Ovary (tissue), 9 donors: ENCODE data around the gene FAM9C. TPM values are rescaled to one million over a fixed set of nuclear protein-coding genes. Genes with fewer than 3 reads are reported as not detected.

Source experiments
- DNase-seq, 5 donors: peaks; one replicate each; pipeline ENCODE4 v3.0.0-alpha.2; 2019 to 2020
- H3K27ac ChIP-seq, 2 donors: fragments of 200-600 bp; one replicate each; pipeline versions ENCODE4 v1.5.1 to v1.8.0; 2019 to 2022
- H3K27me3 ChIP-seq: fragments of 200-600 bp; one replicate; pipeline ENCODE4 v1.8.0; 2022
- H3K36me3 ChIP-seq: fragments of 200-600 bp; sonication (generic); one replicate; pipeline ENCODE4 v1.5.1; 2019
- H3K4me1 ChIP-seq: one replicate; pipeline ENCODE4 v1.8.1; 2013; ENCODE audit warnings: mild to moderate bottlenecking, moderate library complexity; ENCODE audit not compliant: insufficient read depth
- H3K4me3 ChIP-seq: fragments of 200-600 bp; sonication (generic); one replicate; pipeline ENCODE4 v1.5.1; 2017
- H3K9me3 ChIP-seq, 2 donors: fragments of 200-600 bp in 1 of 2; sonication (generic) in 1 of 2; one replicate each; pipeline versions ENCODE4 v1.5.1 to v1.8.1; 2013 to 2019; ENCODE audit warnings: mild to moderate bottlenecking in 1 of 2, moderate library complexity in 1 of 2
- CTCF ChIP-seq, 3 donors: fragments of 450-650 bp in 2 of 3; fragments of 200-600 bp in 1 of 3; IDR thresholded peaks; one replicate each; pipeline versions ENCODE4 v1.5.1 to v1.8.0; 2016 to 2022; ENCODE audit warnings: antibody characterized with exemption in 3 of 3, mild to moderate bottlenecking in 1 of 3
- EP300 ChIP-seq: sonication (generic); formaldehyde crosslinking; IDR thresholded peaks from one replicate; pipeline ENCODE4 v1.6.1; 2017; ENCODE audit warnings: antibody characterized with exemption
- POLR2A ChIP-seq: fragments of 450-650 bp; IDR thresholded peaks from one replicate; pipeline ENCODE4 v1.6.1; 2017; ENCODE audit warnings: antibody characterized with exemption, mild to moderate bottlenecking, moderate library complexity
- WGBS, 3 donors: extraction: QIAGEN DNeasy Blood & Tissue Kit in 1 of 3; methylation state at CpG; one replicate each; pipeline versions ENCODE4 v1.1.5 to v1.1.7; 2013 to 2017; 5-methylcytosine and 5-hydroxymethylcytosine counted together
- intact Hi-C, 4 donors: fragments of 100-400 bp; cut with DNase I; formaldehyde crosslinking; loops; one replicate each; pipeline versions ENCODE4 v1.11.0 to v1.15.1; 2022 to 2023
- polyA plus RNA-seq, 2 donors: library from polyadenylated mRNA; stranded (reverse); fragments of 200-250 nt in 1 of 2; fragments of 350-450 nt in 1 of 2; fragmentation: Illumina TruSeq in 1 of 2; extraction: RNeasy Lipid Tissue Mini Kit (QIAGEN cat#74804) in 1 of 2; gene quantifications; one replicate each; pipeline ENCODE4 v1.2.3, GENCODE V29; 2013 to 2014
- total RNA-seq, 7 donors: library from RNA; depleted of rRNA in 2 of 7; stranded (reverse); fragments of >200 nt in 2 of 7; fragmentation: NEBNext Ultra II Directional in 3 of 7; extraction: Animal tissue kit (Norgen Biotek cat#: 25700) in 3 of 7; gene quantifications; one replicate each; pipeline versions ENCODE4 v1.1.0 to v1.2.4, GENCODE V29; 2016 to 2023
- donor health status: DM: no; HTN: no; CAD: no; lungs with moderate emphysema.
- donor health status: DM: no; HTN: no; CAD: no.
- donor health status: Bipolar disorder and iron deficiency.
- donor health status: DM: yes; HTN: yes; CAD: no.
- donor health status: DM: no; HTN: no; CAD: no.
- donor health status: DM: yes; HTN: yes; CAD: no.

Gene FAM9C
- total and polyA plus RNA-seq, 9 donors: 0.10 to 1.6 (median 0.87) TPM; not detected in 4

DNA sequence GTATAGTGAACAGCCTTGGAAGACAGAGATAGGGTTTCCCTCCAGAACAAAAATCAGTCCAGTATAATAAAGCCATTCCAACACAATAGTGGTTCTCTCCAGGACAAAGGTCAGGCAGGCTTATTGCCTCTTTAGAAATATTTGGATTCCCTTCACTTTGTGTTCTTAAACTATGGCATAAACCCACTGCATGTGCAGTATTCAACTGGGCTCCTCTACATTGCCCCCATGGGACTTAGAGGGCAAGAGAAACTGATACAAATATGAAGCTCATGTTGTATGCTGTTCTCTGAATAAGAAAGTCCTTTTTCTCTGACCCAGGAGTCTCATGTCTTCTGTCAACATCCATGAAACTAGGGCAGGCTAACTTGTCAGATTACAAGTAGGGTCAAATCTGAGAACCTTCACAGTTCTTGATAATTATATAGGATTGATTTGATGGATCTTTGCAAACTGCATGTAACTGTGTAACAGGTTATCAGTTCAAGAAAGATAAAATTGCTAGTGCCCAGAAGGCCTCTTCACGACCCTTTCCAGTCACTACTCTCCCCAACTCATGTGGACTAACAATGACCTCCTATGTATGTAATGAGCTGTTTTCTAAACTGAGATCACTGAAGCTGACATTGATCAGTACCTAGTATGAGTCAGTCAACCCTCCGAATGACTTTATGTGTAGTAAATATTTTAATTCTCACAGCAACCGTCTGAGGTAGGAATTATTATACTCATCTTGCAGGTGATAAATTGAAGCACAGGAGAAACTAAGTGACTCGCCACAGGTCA, 31.9 kb upstream of the FAM9C start:
- no peaks in the 10 kb centered on the region for H3K9me3 ChIP-seq
- 81 to 88% (median 86%) methylated on average over 4 of the region's 4 CpGs for WGBS, 3 donors
- no peak overlapping the region for H3K27ac ChIP-seq
- no peak for DNase-seq
- TF ChIP-seq EP300 (no peak), CTCF (IDR thresholded peaks at IDR 0.05) (no peak), POLR2A (no peak)
- H3K36me3 ChIP-seq: no peaks in the 10 kb centered on the region
- intact Hi-C loops: no loop called here
- no peaks in the 10 kb centered on the region for H3K4me1 ChIP-seq
- no peak overlapping the region for H3K4me3 ChIP-seq
- no peaks in the 10 kb centered on the region for H3K27me3 ChIP-seq

GRCh38 chrX:13074297-13075262, 30.2 kb upstream of the FAM9C start:
- intact Hi-C loops: no loop called here
- TF ChIP-seq CTCF (IDR thresholded peaks at IDR 0.05): no peak
- TF ChIP-seq POLR2A: no peak
- no peak for TF ChIP-seq EP300

DNA sequence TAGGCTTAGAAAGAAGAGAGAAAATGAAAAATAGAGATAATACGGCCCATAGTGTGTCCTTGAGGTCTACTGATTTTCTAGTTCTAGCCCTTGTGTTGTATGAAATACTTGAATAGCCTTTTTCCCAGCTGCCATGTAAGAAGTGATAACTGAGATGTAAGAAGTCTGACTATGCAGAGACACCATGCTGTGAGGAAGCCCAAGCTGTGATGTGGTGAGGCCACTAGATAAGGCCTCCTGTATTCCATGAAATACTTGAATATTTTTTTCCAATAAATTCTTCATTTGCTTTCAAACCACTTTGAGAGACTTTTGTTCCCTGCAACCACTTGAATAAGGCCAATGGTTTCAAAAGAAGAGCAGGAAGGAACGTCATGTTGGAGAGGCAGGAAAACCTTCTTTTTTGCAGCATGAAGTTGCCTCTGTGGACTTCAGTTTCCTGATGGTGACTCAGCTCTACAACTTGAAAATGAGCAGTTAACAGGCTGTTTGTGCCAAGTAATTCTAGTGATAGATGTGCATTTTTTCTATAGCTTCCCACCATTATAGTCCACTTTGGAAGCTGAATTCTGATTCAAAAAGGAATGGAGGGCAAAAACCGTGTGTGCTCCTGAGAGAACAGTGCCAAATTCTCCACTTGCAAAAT, 25.5 kb upstream of the FAM9C start:
- intact Hi-C loops: no loop called here
- no peak for DNase-seq
- no peaks in the 10 kb centered on the region for H3K36me3 ChIP-seq
- no peaks in the 10 kb centered on the region for H3K9me3 ChIP-seq
- no peak overlapping the region for H3K27ac ChIP-seq
- WGBS, 3 donors: 58 to 74% (median 69%) methylated on average over 3 of the region's 3 CpGs
- TF ChIP-seq EP300 (no peak), POLR2A (no peak), CTCF (IDR thresholded peaks at IDR 0.05) (no peak)
- no peaks in the 10 kb centered on the region for H3K27me3 ChIP-seq
- no peak overlapping the region for H3K4me3 ChIP-seq
- no peaks in the 10 kb centered on the region for H3K4me1 ChIP-seq

More at GRCh38 chrX:13074297-13075262, 30.2 kb upstream of the FAM9C start:
- Histone ChIP-seq H3K9me3 (no peaks in the 10 kb centered on the region), H3K27me3 (no peaks in the 10 kb centered on the region), H3K36me3 (no peaks in the 10 kb centered on the region), H3K27ac (no peak overlapping the region), H3K4me3 (no peak overlapping the region), H3K4me1 (no peaks in the 10 kb centered on the region)
- DNase-seq: no peak
- 85 to 88% (median 87%) methylated on average over 9 of the region's 9 CpGs for WGBS, 3 donors

DNA sequence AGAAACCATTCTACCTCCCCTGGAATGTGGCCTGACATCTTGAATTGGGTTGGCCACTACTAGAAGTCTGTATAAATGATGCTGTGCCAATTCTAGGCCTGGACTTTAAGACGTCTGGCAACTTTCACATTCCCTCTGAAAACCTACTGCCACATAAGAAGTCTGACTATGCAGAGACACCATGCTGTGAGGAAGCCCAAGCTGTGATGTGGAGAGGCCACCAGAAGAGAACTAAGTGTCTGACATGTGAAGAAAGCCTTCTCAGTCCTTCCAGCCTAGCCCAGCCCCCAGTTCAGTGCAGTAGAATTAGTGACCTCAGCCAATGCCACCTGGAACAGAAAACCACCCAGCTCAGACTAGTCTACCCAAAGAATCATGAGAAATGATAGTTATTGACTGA, 24.2 kb upstream of the FAM9C start:
- Histone ChIP-seq H3K4me3 (no peak overlapping the region), H3K4me1 (no peaks in the 10 kb centered on the region), H3K9me3 (no peaks in the 10 kb centered on the region), H3K27ac (no peak overlapping the region), H3K36me3 (no peaks in the 10 kb centered on the region), H3K27me3 (no peaks in the 10 kb centered on the region)
- WGBS, 3 donors: 55 to 75% (median 67%) methylated on average over 1 of the region's 1 CpG
- intact Hi-C loops: no loop called here
- TF ChIP-seq EP300: no peak
- TF ChIP-seq CTCF (IDR thresholded peaks at IDR 0.05): no peak
- TF ChIP-seq POLR2A: no peak
- DNase-seq: no peak
